SK-N-MC (cell line): ENCODE results near the gene MTMR2.

Experiments used
- EZH2 ChIP-seq: fragments of 200-600 bp; sonication (generic); IDR thresholded peaks from one replicate; pipeline ENCODE4 v1.6.1; 2017; ENCODE audit warnings: antibody characterized with exemption
- FOXP2 ChIP-seq: optimal IDR thresholded peaks from 2 replicates; pipeline ENCODE3; 2011; ENCODE audit warnings: mild to moderate bottlenecking, moderate library complexity; ENCODE audit not compliant: insufficient read depth; ENCODE audit errors: extremely low read length, control extremely low read depth
- POLR2AphosphoS5 ChIP-seq: IDR thresholded peaks from 2 replicates; pipeline ENCODE4 v1.6.1; 2012; ENCODE audit warnings: mild to moderate bottlenecking, low read depth, low read length, borderline replicate concordance

GRCh38 chr11:95891423-95892170 is 32.3 kb downstream of the MTMR2 start:
- TF ChIP-seq EZH2 (no peak), POLR2AphosphoS5 (no peak), FOXP2 (no peak)
